Duodenal mucosa (tissue), 2 donors: ENCODE measurements around the gene SPATS1.
"Not testable (repeated sequence)": the region's sequence is repeated elsewhere in the genome, so short reads cannot be mapped to it uniquely, and the experiment has no call there.

Experiments used
- H3K27ac ChIP-seq: one replicate; pipeline ENCODE4 v1.7.0; 2013; ENCODE audit warnings: low read depth, low read length
- H3K27me3 ChIP-seq, 2 donors: one replicate each; pipeline ENCODE4 v1.7.0; 2013; ENCODE audit warnings: low read length in 2 of 2, control low read depth in 1 of 2; ENCODE audit not compliant: insufficient read depth in 2 of 2, control insufficient read depth in 1 of 2
- H3K36me3 ChIP-seq, 2 donors: one replicate each; pipeline ENCODE4 v1.7.0; 2013; ENCODE audit warnings: low read length in 2 of 2, control low read depth in 1 of 2; ENCODE audit not compliant: insufficient read depth in 2 of 2, control insufficient read depth in 1 of 2
- H3K4me1 ChIP-seq, 2 donors: one replicate each; pipeline ENCODE4 v1.7.0; 2013; ENCODE audit warnings: low read length in 2 of 2, control low read depth in 1 of 2; ENCODE audit not compliant: insufficient read depth in 2 of 2, control insufficient read depth in 1 of 2
- H3K4me3 ChIP-seq, 2 donors: one replicate each; pipeline ENCODE4 v1.7.0; 2013; ENCODE audit warnings: low read length in 2 of 2, low read depth in 1 of 2
- H3K9ac ChIP-seq, 2 donors: one replicate each; pipeline ENCODE4 v1.7.0; 2013; ENCODE audit warnings: low read length in 2 of 2, low read depth in 1 of 2
- H3K9me3 ChIP-seq, 2 donors: one replicate each; pipeline ENCODE4 v1.7.0; 2013; ENCODE audit warnings: low read length in 2 of 2, control low read depth in 1 of 2; ENCODE audit not compliant: control insufficient read depth in 1 of 2

SPATS1 gene

GRCh38 chr6:44311304-44311703, 31.1 kb upstream of the SPATS1 start:
- Histone ChIP-seq H3K27ac (no peak overlapping the region), H3K4me1 (peaks cover 35% of the 10 kb centered on the region in 2 donors), H3K9me3 (no peaks in the 10 kb centered on the region), H3K4me3 (no peak overlapping the region), H3K27me3 (no peaks in the 10 kb centered on the region), H3K9ac (no peak overlapping the region), H3K36me3 (peaks cover 22 to 45% of the 10 kb centered on the region in 2 donors)

GRCh38 chr6:44311767-44312166, 30.7 kb upstream of the SPATS1 start:
- H3K27me3 ChIP-seq, result no peaks in the 10 kb centered on the region
- peak overlapping the region; percentile 87 to 95 for H3K4me3 ChIP-seq
- no peaks in the 10 kb centered on the region for H3K9me3 ChIP-seq
- H3K36me3 ChIP-seq, result peaks cover 18 to 40% of the 10 kb centered on the region in 2 donors
- H3K27ac ChIP-seq, result no peak overlapping the region
- peak overlapping the region in 1 of 2 donors; percentile 88 for H3K9ac ChIP-seq
- H3K4me1 ChIP-seq, result peaks cover 35% of the 10 kb centered on the region in 2 donors

- Histone ChIP-seq H3K27ac (peak within 1 kb of the TSS; percentile 43), H3K27me3 (peaks cover 0 to 2% of the 10 kb centered on the region in 2 donors), H3K4me3 (peak within 1 kb of the TSS; percentile 87 to 95), H3K9ac (peak within 1 kb of the TSS; percentile 88 to 93), H3K9me3 (no peaks in the 10 kb centered on the region), H3K4me1 (peaks cover 35% of the 10 kb centered on the region in 2 donors), H3K36me3 (peaks cover 10 to 26% of the 10 kb centered on the region in 2 donors)
Observed at GRCh38 chr6:44312901-44313788, 29.3 kb upstream of the SPATS1 start, which contains the start of gene AARS2. Gene AARS2 (minus strand): TSS chr6:44313347. CDS start chr6:44313323, 24 bp downstream.

GRCh38 chr6:44314657-44315056, 27.8 kb upstream of the SPATS1 start:
- H3K27me3 ChIP-seq, result peaks cover 5 to 14% of the 10 kb centered on the region in 2 donors
- H3K9me3 ChIP-seq, H3K4me3 ChIP-seq, H3K9ac ChIP-seq, H3K27ac ChIP-seq: not testable (repeated sequence)
- peaks cover 27 to 28% of the 10 kb centered on the region in 2 donors for H3K4me1 ChIP-seq
- peaks cover 10 to 16% of the 10 kb centered on the region in 2 donors for H3K36me3 ChIP-seq

GRCh38 chr6:44315516-44315915, 26.9 kb upstream of the SPATS1 start:
- H3K27me3 ChIP-seq, result peaks cover 5 to 14% of the 10 kb centered on the region in 2 donors
- H3K4me3 ChIP-seq, result no peak overlapping the region
- peaks cover 6 to 9% of the 10 kb centered on the region in 2 donors for H3K36me3 ChIP-seq
- H3K9ac ChIP-seq, result no peak overlapping the region
- H3K9me3 ChIP-seq, result no peaks in the 10 kb centered on the region
- H3K4me1 ChIP-seq, result peaks cover 20% of the 10 kb centered on the region in 2 donors
- H3K27ac ChIP-seq, result no peak overlapping the region

GRCh38 chr6:44315951-44316350, 26.5 kb upstream of the SPATS1 start:
- peaks cover 15 to 16% of the 10 kb centered on the region in 2 donors for H3K4me1 ChIP-seq
- H3K4me3 ChIP-seq, result no peak overlapping the region
- H3K9me3 ChIP-seq, result no peaks in the 10 kb centered on the region
- H3K27me3 ChIP-seq, result peaks cover 5 to 14% of the 10 kb centered on the region in 2 donors
- H3K36me3 ChIP-seq, result peaks cover 2 to 4% of the 10 kb centered on the region in 2 donors
- no peak overlapping the region for H3K27ac ChIP-seq
- no peak overlapping the region for H3K9ac ChIP-seq

GRCh38 chr6:44316481-44316880, 26.0 kb upstream of the SPATS1 start:
- no peak overlapping the region for H3K27ac ChIP-seq
- H3K9ac ChIP-seq, result no peak overlapping the region
- no peak overlapping the region for H3K4me3 ChIP-seq
- no peaks in the 10 kb centered on the region for H3K36me3 ChIP-seq
- H3K27me3 ChIP-seq, result peaks cover 5 to 14% of the 10 kb centered on the region in 2 donors
- H3K9me3 ChIP-seq, result no peaks in the 10 kb centered on the region
- H3K4me1 ChIP-seq, result peaks cover 10 to 12% of the 10 kb centered on the region in 2 donors

- H3K4me3 ChIP-seq, H3K36me3 ChIP-seq, H3K27ac ChIP-seq, H3K4me1 ChIP-seq, H3K9ac ChIP-seq, H3K9me3 ChIP-seq: not testable (repeated sequence)
- H3K27me3 ChIP-seq, result peaks cover 5 to 14% of the 10 kb centered on the region in 2 donors
Observed at GRCh38 chr6:44317136-44317631, 25.3 kb upstream of the SPATS1 start.

- no peaks in the 10 kb centered on the region for H3K4me1 ChIP-seq
Observed at GRCh38 chr6:44321210-44321609, 21.2 kb upstream of the SPATS1 start.

GRCh38 chr6:44327096-44327495, 15.4 kb upstream of the SPATS1 start:
- Histone ChIP-seq H3K36me3 (no peaks in the 10 kb centered on the region), H3K4me1 (no peaks in the 10 kb centered on the region), H3K9ac (no peak overlapping the region), H3K9me3 (no peaks in the 10 kb centered on the region), H3K27me3 (peaks cover 0 to 13% of the 10 kb centered on the region in 2 donors), H3K4me3 (no peak overlapping the region), H3K27ac (no peak overlapping the region)

More at GRCh38 chr6:44321210-44321609, 21.2 kb upstream of the SPATS1 start:
- no peaks in the 10 kb centered on the region for H3K36me3 ChIP-seq
- H3K27ac ChIP-seq, result no peak overlapping the region
- no peaks in the 10 kb centered on the region for H3K9me3 ChIP-seq
- peaks cover 5 to 14% of the 10 kb centered on the region in 2 donors for H3K27me3 ChIP-seq
- H3K9ac ChIP-seq, result no peak overlapping the region
- H3K4me3 ChIP-seq, result no peak overlapping the region
